ENCODE data around the gene ALDH3B1.

GRCh38 chr11:68021167-68021787, 11.2 kb downstream of the ALDH3B1 start:
- TF ChIP-seq, protein P1, sequence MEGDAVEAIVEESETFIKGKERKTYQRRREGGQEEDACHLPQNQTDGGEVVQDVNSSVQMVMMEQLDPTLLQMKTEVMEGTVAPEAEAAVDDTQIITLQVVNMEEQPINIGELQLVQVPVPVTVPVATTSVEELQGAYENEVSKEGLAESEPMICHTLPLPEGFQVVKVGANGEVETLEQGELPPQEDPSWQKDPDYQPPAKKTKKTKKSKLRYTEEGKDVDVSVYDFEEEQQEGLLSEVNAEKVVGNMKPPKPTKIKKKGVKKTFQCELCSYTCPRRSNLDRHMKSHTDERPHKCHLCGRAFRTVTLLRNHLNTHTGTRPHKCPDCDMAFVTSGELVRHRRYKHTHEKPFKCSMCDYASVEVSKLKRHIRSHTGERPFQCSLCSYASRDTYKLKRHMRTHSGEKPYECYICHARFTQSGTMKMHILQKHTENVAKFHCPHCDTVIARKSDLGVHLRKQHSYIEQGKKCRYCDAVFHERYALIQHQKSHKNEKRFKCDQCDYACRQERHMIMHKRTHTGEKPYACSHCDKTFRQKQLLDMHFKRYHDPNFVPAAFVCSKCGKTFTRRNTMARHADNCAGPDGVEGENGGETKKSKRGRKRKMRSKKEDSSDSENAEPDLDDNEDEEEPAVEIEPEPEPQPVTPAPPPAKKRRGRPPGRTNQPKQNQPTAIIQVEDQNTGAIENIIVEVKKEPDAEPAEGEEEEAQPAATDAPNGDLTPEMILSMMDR (tag by site-specific recombination; IDR thresholded peaks at IDR 0.05), result peak; percentile 45
- TF ChIP-seq ZNF274 (IDR thresholded peaks at IDR 0.05; ENCODE audit: low read length) (no peak), ZNF274 (tag by site-specific recombination; IDR thresholded peaks at IDR 0.05; ENCODE audit: borderline replicate concordance) (no peak), ZBTB21 (tag by site-specific recombination; IDR thresholded peaks at IDR 0.05) (no peak), ZNF658 (tag by site-specific recombination; IDR thresholded peaks at IDR 0.05) (no peak), SP7 (tag by site-specific recombination; IDR thresholded peaks at IDR 0.05) (no peak), ZNF311 (tag by site-specific recombination; IDR thresholded peaks at IDR 0.05; ENCODE audit: borderline replicate concordance) (no peak), ZNF501 (tag by site-specific recombination; IDR thresholded peaks at IDR 0.05) (no peak), ZFP41 (tag by site-specific recombination; IDR thresholded peaks at IDR 0.05; ENCODE audit: borderline replicate concordance) (no peak)
